SKM-1 (cell line): ENCODE results near the gene AEBP2.
"Not testable (repeated sequence)": the region's sequence is repeated elsewhere in the genome, so short reads cannot be mapped to it uniquely, and the experiment has no call there.

Experiments used
- DNase-seq: peaks from one replicate; lab custom pipeline; 2025; ENCODE audit not compliant: unreplicated experiment; lab: John Stamatoyannopoulos, UW

The AEBP2 gene

GRCh38 chr12:19421503-19422282 is 17.6 kb upstream of the AEBP2 start:
- DNase-seq = no peak

GRCh38 chr12:19423166-19423930 is 15.9 kb upstream of the AEBP2 start:
- no peak for DNase-seq

GRCh38 chr12:19428246-19428645 is 11.0 kb upstream of the AEBP2 start:
- peak; percentile 76 for DNase-seq

- not testable (repeated sequence) for DNase-seq
These were observed 9.8 kb upstream of the AEBP2 start for GRCh38 chr12:19429491-19429890.

GRCh38 chr12:19430988-19431387 is 8.3 kb upstream of the AEBP2 start:
- DNase-seq = no peak

- DNase-seq = no peak
These were observed 7.6 kb upstream of the AEBP2 start for GRCh38 chr12:19431407-19432308.

GRCh38 chr12:19432309-19433170 is 6.8 kb upstream of the AEBP2 start:
- no peak for DNase-seq

GRCh38 chr12:19434538-19434937 is 4.8 kb upstream of the AEBP2 start:
- DNase-seq = no peak

- DNase-seq = no peak
These were observed 3.3 kb upstream of the AEBP2 start for GRCh38 chr12:19435831-19436497.

GRCh38 chr12:19436931-19437330 is 2.4 kb upstream of the AEBP2 start:
- DNase-seq = no peak

- no peak for DNase-seq
These were observed 1.3 kb upstream of the AEBP2 start for GRCh38 chr12:19437996-19438395.

- DNase-seq = no peak
These were observed 947 bp downstream of the AEBP2 start for GRCh38 chr12:19440019-19440858.

- DNase-seq = no peak
These were observed 1.6 kb downstream of the AEBP2 start for GRCh38 chr12:19440916-19441315.

GRCh38 chr12:19443585-19443984 is 4.3 kb downstream of the AEBP2 start:
- DNase-seq = no peak

- DNase-seq = no peak
These were observed 4.8 kb downstream of the AEBP2 start for GRCh38 chr12:19444097-19444496.

- DNase-seq = no peak
These were observed 8.1 kb downstream of the AEBP2 start for GRCh38 chr12:19447386-19447785.

GRCh38 chr12:19449814-19450213 is 10.5 kb downstream of the AEBP2 start:
- no peak for DNase-seq

- no peak for DNase-seq
These were observed 11.1 kb downstream of the AEBP2 start for GRCh38 chr12:19450362-19450761.

- DNase-seq = no peak
These were observed 11.9 kb downstream of the AEBP2 start for GRCh38 chr12:19451196-19451595.
